Measurements from ENCODE around the gene WFS1.

DNA sequence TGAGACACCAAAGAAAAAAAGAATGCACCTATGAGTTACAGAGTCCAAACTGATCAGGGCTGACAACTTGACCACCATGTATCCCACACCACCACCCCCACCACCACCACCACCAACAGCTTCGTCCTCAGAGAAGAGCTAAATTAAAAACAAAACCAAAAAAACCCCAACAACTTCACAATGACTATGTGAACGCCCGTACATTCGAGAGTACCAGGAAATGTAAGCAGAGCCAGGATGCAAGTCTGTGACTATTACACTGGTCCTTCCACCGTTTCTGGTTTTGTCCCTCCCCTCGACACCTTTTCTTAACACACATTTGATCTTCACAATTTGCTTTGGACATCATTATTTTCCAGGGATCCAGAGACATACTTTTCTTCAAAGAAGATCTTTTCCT lies 51.0 kb downstream of the WFS1 start:
- TF ChIP-seq POLR2AphosphoS5 (IDR thresholded peaks at IDR 0.05; ENCODE audit: low read depth, low read length) (no peak), POLR2A (IDR thresholded peaks at IDR 0.05; ENCODE audit: low read depth, low read length) (no peak), TAF1 (IDR thresholded peaks at IDR 0.05; ENCODE audit: low read depth, low read length) (no peak), PAX5 (IDR thresholded peaks at IDR 0.05; ENCODE audit: insufficient read depth, low read length, severe bottlenecking) (no peak)
